ENCODE measurements around the gene MRPS33.

DNA sequence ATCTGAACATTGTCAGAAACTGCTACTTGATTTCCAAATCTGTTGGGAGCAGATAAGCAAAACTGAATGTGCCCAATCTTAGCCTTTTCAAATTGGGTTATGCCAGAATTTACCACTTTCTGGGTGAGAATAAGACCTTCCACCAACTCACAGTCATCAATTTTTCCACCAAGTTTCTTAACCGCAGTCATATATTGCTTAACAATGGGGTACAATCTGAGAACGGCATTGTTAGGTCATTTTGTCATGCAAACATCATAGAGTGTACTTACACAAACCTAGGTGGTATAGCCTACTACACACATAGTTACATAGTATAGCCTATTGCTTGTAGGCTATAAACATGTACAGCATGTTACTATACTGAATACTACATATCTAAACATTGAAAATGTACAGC is 16.0 kb downstream of the MRPS33 start:
- no peak for TF ChIP-seq EZH2phosphoT487 (IDR thresholded peaks at IDR 0.05; ENCODE audit: borderline replicate concordance)
- TF ChIP-seq, protein P1, sequence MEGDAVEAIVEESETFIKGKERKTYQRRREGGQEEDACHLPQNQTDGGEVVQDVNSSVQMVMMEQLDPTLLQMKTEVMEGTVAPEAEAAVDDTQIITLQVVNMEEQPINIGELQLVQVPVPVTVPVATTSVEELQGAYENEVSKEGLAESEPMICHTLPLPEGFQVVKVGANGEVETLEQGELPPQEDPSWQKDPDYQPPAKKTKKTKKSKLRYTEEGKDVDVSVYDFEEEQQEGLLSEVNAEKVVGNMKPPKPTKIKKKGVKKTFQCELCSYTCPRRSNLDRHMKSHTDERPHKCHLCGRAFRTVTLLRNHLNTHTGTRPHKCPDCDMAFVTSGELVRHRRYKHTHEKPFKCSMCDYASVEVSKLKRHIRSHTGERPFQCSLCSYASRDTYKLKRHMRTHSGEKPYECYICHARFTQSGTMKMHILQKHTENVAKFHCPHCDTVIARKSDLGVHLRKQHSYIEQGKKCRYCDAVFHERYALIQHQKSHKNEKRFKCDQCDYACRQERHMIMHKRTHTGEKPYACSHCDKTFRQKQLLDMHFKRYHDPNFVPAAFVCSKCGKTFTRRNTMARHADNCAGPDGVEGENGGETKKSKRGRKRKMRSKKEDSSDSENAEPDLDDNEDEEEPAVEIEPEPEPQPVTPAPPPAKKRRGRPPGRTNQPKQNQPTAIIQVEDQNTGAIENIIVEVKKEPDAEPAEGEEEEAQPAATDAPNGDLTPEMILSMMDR (conservative IDR thresholded peaks at IDR 0.05; ENCODE audit: low read length), result no peak
